ENCODE results near the gene SLC35C1. TPM values are rescaled to one million over a fixed set of nuclear protein-coding genes. Genes with fewer than 3 reads are reported as not detected.

The SLC35C1 gene
- total and polyA plus RNA-seq, 2 of the 13 experiments (the other 11 are each of a cell fraction or from before 2014, with no cell fraction given), result 2.9 to 7.0 TPM

- Histone ChIP-seq H3K36me3 (replicated peaks in 1 of 2; ENCODE audit: control insufficient read depth in 1 of 2, insufficient read depth in 2 of 2, low read length in 2 of 2) (peaks cover 1 to 16% of the 10 kb centered on the region in 2 experiments; a peak in 2 of 5 replicates), H2AFZ (ENCODE audit: low read length) (no peak overlapping the region), H3K4me1 (ENCODE audit: insufficient read depth, low read length) (peaks cover 29% of the 10 kb centered on the region), H3K9ac (ENCODE audit: insufficient read depth, low read depth, low read length) (no peak overlapping the region), H4K20me1 (ENCODE audit: insufficient read depth, low read length) (no peaks in the 10 kb centered on the region; the same call in none of the 2 replicates), H3K27ac (ENCODE audit: extremely low read length, insufficient read depth, low read length) (no peak overlapping the region), H3K79me2 (ENCODE audit: insufficient read depth, low read length) (peaks cover 7% of the 10 kb centered on the region), H3K27me3 (ENCODE audit: control insufficient read depth in 1 of 2, insufficient read depth in 2 of 2, low read length in 2 of 2) (no peaks in the 10 kb centered on the region), H3K4me2 (ENCODE audit: low read depth, low read length) (no peak overlapping the region), H3K9me3 (ENCODE audit: low read length) (no peaks in the 10 kb centered on the region), H3K4me3 (replicated peaks in 1 of 3; ENCODE audit: insufficient read depth in 1 of 3, low read depth in 2 of 3, low read length in 3 of 3) (no peak overlapping the region)
- POLR2A ChIA-PET, result no interaction called here
- TF ChIP-seq ZSCAN31 (CRISPR knock-in tag; IDR thresholded peaks at IDR 0.05; ENCODE audit: low read depth), result no peak
- no peak for FAIRE-seq
- no peak for ATAC-seq
- BruUV-seq (replicated peaks), result no TSS peak
- CTCF ChIA-PET (ENCODE audit: low intra/inter-chr PET ratio, low total read pairs), result no interaction called here
- intact Hi-C loops (cut with micrococcal nuclease; ENCODE audit: unreplicated experiment), result no loop called here
- DNase-seq (ENCODE audit: low spot score), result no peak
- WGBS (ENCODE audit: low lambda C conversion rate), result 91% methylated on average over 14 of the region's 17 CpGs
- in situ Hi-C loops (cut with HindIII; ENCODE audit: extremely low pct_ligation_motif_present, low pct_unique_long_range_greater_than_20kb), result no loop called here
These were observed 6.1 kb downstream of the SLC35C1 start for GRCh38 chr11:45811109-45811435.

GRCh38 chr11:45811571-45812290, 6.8 kb downstream of the SLC35C1 start:
- 96% methylated on average over 7 of the region's 8 CpGs for WGBS (ENCODE audit: low lambda C conversion rate)
- no peak overlapping the region for H3K4me2 ChIP-seq (ENCODE audit: low read depth, low read length)
- no peak overlapping the region for H3K4me3 ChIP-seq (replicated peaks in 1 of 3; ENCODE audit: insufficient read depth in 1 of 3, low read depth in 2 of 3, low read length in 3 of 3)
- ChIA-PET CTCF (ENCODE audit: low intra/inter-chr PET ratio, low total read pairs) (no interaction called here), POLR2A (interaction anchor here (0.8 kb wide), 1 partner anchor 35 kb away, joined by 3 read pairs; no protein-coding TSS in a partner anchor)
- no TSS peak for BruUV-seq (replicated peaks)
- H3K27ac ChIP-seq (ENCODE audit: extremely low read length, insufficient read depth, low read length), result no peak overlapping the region
- no peak for DNase-seq (ENCODE audit: low spot score)
- ATAC-seq, result no peak
- FAIRE-seq, result no peak
- H3K27me3 ChIP-seq (ENCODE audit: control insufficient read depth in 1 of 2, insufficient read depth in 2 of 2, low read length in 2 of 2), result no peaks in the 10 kb centered on the region
- TF ChIP-seq NFE2L2 (IDR thresholded peaks at IDR 0.05; ENCODE audit: low read length) (no peak), ZNF720 (CRISPR knock-in tag; IDR thresholded peaks at IDR 0.05) (no peak), ZNF337 (CRISPR knock-in tag; IDR thresholded peaks at IDR 0.05; ENCODE audit: borderline replicate concordance, low read depth) (no peak), ZNF567 (CRISPR knock-in tag; IDR thresholded peaks at IDR 0.05; ENCODE audit: borderline replicate concordance) (no peak), KLF6 (CRISPR knock-in tag; IDR thresholded peaks at IDR 0.05) (no peak), ZNF639 (CRISPR knock-in tag; conservative IDR thresholded peaks at IDR 0.05) (no peak), SP1 (IDR thresholded peaks at IDR 0.05) (no peak), SP1 (CRISPR knock-in tag; IDR thresholded peaks at IDR 0.05) (no peak), YEATS2 (CRISPR knock-in tag; IDR thresholded peaks at IDR 0.05; ENCODE audit: borderline replicate concordance) (no peak), ATM (IDR thresholded peaks at IDR 0.05; ENCODE audit: borderline replicate concordance) (no peak), ZFP90 (CRISPR knock-in tag; IDR thresholded peaks at IDR 0.05; ENCODE audit: borderline replicate concordance) (no peak), TCF12 (IDR thresholded peaks at IDR 0.05) (no peak), TCF12 (CRISPR knock-in tag; IDR thresholded peaks at IDR 0.05) (no peak), JUN (CRISPR knock-in tag; IDR thresholded peaks at IDR 0.05) (no peak)
- peaks cover 2% of the 10 kb centered on the region for H3K79me2 ChIP-seq (ENCODE audit: insufficient read depth, low read length)
- no peak overlapping the region for H3K9ac ChIP-seq (ENCODE audit: insufficient read depth, low read depth, low read length)
- intact Hi-C loops (cut with micrococcal nuclease; ENCODE audit: unreplicated experiment), result no loop called here
- no peaks in the 10 kb centered on the region; the same call in none of the 2 replicates for H4K20me1 ChIP-seq (ENCODE audit: insufficient read depth, low read length)
- peaks cover 22% of the 10 kb centered on the region for H3K4me1 ChIP-seq (ENCODE audit: insufficient read depth, low read length)
- in situ Hi-C loops (cut with HindIII; ENCODE audit: extremely low pct_ligation_motif_present, low pct_unique_long_range_greater_than_20kb), result no loop called here
- no peak overlapping the region for H2AFZ ChIP-seq (ENCODE audit: low read length)
- H3K36me3 ChIP-seq (replicated peaks in 1 of 2; ENCODE audit: control insufficient read depth in 1 of 2, insufficient read depth in 2 of 2, low read length in 2 of 2), result peaks cover 1 to 16% of the 10 kb centered on the region in 2 experiments; a peak in 2 of 5 replicates
- H3K9me3 ChIP-seq (ENCODE audit: low read length), result no peaks in the 10 kb centered on the region

Data from HepG2 (cell line).